ENCODE measurements around the gene RBFOX2.

The RBFOX2 gene

DNA sequence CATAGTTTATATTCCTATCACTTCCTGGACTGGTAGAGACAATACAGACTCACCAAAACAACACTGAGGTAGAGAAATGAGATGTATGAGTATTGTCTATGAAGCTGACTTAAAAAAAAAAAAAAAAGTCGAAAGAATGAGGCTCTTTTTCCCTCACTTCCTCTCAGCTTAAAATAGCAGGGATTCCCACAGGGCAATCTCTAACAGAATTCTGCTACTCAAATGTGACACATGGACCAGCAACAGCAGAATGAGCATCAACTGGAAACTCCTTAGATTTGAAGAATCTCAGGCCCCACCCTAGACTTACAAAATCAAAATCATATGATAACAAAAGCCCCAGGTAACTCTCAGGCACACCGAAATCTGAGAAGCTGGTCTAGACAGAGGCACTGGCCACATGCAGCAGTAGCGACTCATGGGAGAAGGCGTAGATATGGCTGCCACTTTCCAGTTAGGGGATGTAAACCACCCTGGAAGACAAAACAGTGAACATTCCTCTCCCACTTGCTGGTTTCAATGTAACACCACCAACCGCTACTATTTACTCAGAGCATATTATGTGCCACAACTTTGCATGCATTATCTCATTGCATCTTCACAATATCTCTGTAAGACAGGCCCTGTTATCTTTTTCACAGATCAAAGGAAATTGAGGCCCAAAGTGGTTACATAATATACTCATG, 128.0 kb downstream of the RBFOX2 start:
- CTCF ChIA-PET = no interaction called here
- TF ChIP-seq, protein P1, sequence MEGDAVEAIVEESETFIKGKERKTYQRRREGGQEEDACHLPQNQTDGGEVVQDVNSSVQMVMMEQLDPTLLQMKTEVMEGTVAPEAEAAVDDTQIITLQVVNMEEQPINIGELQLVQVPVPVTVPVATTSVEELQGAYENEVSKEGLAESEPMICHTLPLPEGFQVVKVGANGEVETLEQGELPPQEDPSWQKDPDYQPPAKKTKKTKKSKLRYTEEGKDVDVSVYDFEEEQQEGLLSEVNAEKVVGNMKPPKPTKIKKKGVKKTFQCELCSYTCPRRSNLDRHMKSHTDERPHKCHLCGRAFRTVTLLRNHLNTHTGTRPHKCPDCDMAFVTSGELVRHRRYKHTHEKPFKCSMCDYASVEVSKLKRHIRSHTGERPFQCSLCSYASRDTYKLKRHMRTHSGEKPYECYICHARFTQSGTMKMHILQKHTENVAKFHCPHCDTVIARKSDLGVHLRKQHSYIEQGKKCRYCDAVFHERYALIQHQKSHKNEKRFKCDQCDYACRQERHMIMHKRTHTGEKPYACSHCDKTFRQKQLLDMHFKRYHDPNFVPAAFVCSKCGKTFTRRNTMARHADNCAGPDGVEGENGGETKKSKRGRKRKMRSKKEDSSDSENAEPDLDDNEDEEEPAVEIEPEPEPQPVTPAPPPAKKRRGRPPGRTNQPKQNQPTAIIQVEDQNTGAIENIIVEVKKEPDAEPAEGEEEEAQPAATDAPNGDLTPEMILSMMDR (IDR thresholded peaks at IDR 0.05; ENCODE audit: control extremely low read depth, extremely low read depth, low read depth, missing control alignments) = no peak
- POLR2A ChIA-PET = no interaction called here
- DNase-seq (ENCODE audit: extremely low spot score) = no peak

DNA sequence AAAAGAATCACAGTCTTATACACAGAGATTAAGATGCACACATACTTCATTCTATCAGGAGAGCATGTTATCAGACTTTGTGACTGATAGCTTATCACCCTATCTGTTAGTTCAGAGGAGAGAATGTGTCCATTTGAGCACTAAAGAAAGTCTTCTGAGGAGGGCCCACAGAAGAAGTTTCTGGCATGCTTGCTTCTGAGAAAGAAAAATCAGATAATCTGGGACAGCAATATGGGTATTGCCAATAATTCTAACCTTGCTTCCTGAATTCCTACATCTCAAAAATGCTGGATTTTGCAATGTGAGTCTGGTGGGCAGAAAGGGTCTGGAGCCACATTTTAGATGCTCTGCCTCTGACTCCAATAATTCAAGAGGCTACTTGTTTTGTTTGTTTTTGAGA, 128.9 kb downstream of the RBFOX2 start:
- ChIA-PET CTCF (interaction anchor here (0.7 kb wide), 1 partner anchor 166 kb away, joined by 3 read pairs; no protein-coding TSS in a partner anchor), POLR2A (no interaction called here)
- no peak for DNase-seq (ENCODE audit: extremely low spot score)
- TF ChIP-seq, protein P1 (IDR thresholded peaks at IDR 0.05; ENCODE audit: control extremely low read depth, extremely low read depth, low read depth, missing control alignments) = no peak

DNA sequence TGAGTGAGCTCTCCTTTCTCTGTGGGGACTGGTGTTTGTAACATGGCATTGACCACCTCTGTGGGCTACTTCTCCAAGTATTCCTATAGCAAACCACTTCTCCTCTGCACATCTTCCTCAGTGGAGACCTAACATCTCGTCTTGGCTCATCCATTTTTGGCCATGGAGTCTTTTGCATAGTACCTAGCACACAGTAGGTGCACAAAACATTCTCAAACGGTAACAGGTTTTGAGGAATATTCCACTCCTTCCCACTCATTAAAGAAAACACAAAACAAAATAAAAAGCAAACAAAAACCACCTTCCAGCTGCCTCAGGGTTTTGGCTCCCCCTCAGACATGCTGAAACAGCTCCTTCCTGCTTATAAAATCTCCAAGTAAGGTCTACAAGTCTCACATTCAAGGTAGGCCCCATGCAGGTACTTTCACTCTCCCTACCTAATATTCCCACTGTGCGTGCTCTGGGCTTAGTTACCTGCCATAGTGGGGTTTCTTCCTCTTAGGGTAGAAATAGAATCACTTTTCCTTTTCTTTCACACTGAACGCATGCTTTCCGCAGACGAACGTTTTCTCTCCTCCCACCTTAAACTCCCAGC, 132.4 kb downstream of the RBFOX2 start:
- ChIA-PET CTCF (interaction anchor here (1.5 kb wide), 1 partner anchor 169 kb away, joined by 3 read pairs; no protein-coding TSS in a partner anchor), POLR2A (no interaction called here)
- no peak for DNase-seq (ENCODE audit: extremely low spot score)
- TF ChIP-seq, protein P1 (IDR thresholded peaks at IDR 0.05; ENCODE audit: control extremely low read depth, extremely low read depth, low read depth, missing control alignments) = no peak

DNA sequence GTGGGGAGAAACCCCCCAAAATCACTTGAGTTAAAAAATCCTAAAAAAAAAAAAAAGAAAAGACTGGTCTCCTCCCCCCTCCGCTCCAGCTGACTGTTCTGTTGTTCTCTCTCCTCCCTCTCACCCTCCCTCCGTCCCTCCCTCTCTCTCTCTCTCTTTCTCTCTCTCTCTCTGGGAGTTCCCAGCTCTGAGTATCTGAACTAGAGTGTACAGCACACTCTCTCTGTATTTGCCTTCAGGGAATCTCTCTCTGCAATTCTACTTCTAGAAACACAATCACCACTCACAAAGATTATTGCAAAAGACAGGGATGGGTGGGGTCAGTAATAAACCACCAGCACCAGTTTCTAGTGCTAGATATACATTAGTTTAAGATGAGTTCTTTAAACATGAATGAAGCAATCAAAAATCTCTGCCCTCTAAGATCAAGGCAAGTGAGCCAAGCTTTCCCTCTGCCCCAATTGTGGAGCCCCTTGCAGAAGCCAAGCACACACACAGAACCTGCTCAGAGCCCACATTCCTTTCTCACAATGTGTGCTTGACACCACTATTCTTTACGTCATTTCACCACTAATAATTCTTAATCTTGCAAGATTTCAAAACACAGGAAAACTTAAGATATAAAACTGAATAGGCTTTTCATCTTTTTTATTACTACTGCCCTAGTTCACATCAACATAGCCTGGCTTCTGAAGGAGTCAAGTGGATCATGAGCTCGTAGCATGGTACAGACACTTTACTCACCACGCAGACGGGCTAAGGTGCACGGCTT, 133.5 kb downstream of the RBFOX2 start:
- no peak for DNase-seq (ENCODE audit: extremely low spot score)
- POLR2A ChIA-PET = no interaction called here
- CTCF ChIA-PET = interaction anchor here (0.8 to 2.1 kb wide), 3 partner anchors 16 to 170 kb away, joined by 3 to 12 read pairs (median 3); no protein-coding TSS in a partner anchor
- TF ChIP-seq, protein P1 (IDR thresholded peaks at IDR 0.05; ENCODE audit: control extremely low read depth, extremely low read depth, low read depth, missing control alignments) = no peak

DNA sequence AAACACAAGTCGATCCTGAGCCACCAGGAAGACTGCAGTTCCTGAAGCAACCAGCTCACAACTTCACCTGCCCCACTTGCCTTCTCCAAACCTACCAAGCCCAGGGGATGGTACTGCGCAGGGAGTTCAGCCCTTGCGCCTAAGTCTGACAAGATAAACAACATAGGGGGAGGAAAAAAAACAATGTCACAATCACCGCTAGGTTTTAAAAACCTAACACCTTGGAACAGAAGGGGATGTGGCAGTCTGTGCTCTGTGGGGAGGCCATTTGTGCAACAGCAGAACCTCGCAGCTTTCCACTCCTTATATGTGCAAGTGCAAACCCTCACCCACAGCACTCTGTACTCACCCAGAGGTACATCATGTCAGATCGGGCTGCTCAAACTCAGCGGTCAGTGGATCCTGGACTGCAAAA, 134.2 kb downstream of the RBFOX2 start:
- DNase-seq (ENCODE audit: extremely low spot score) = no peak
- CTCF ChIA-PET = interaction anchor here (0.8 to 2.1 kb wide), 2 partner anchors 15 to 21 kb away, joined by 3 to 12 read pairs; no protein-coding TSS in a partner anchor
- POLR2A ChIA-PET = no interaction called here
- TF ChIP-seq, protein P1 (IDR thresholded peaks at IDR 0.05; ENCODE audit: control extremely low read depth, extremely low read depth, low read depth, missing control alignments) = no peak

DNA sequence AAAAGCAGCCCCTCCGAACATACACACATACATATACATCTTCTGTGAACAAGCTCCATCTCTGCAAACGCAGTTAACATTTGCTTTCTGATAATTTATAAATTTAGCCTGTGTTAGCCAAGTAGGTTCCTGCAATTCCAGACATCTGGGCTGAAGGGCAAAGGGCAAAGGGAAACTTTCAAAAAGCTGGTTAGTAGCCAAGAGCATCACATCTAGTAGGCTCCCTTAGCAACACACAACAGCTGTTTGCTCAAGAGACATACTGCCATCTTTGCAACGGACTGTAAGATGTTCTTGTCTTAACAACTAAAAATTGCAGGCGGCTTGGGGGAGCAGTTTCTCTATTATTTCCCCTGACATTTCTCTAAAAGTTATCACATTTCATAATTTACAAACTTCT, 134.9 kb downstream of the RBFOX2 start:
- CTCF ChIA-PET = interaction anchor here (0.9 to 2.1 kb wide), 3 partner anchors 14 to 549 kb away, joined by 3 to 12 read pairs (median 3); no protein-coding TSS in a partner anchor
- DNase-seq (ENCODE audit: extremely low spot score) = no peak

More for the DNA sequence above, 134.9 kb downstream of the RBFOX2 start:
- TF ChIP-seq, protein P1 (IDR thresholded peaks at IDR 0.05; ENCODE audit: control extremely low read depth, extremely low read depth, low read depth, missing control alignments) = no peak
- POLR2A ChIA-PET = no interaction called here
